HG02973 (cell line): ENCODE data around the gene PCDH1.
"Not testable (repeated sequence)": the region's sequence is repeated elsewhere in the genome, so short reads cannot be mapped to it uniquely, and the experiment has no call there.

Source experiments
- ATAC-seq: cut with Tn5 transposase; IDR thresholded peaks from one replicate; pipeline ENCODE4 v1.9.1; 2021; ENCODE audit warnings: moderate library complexity; ENCODE audit not compliant: unreplicated experiment

Gene PCDH1

DNA sequence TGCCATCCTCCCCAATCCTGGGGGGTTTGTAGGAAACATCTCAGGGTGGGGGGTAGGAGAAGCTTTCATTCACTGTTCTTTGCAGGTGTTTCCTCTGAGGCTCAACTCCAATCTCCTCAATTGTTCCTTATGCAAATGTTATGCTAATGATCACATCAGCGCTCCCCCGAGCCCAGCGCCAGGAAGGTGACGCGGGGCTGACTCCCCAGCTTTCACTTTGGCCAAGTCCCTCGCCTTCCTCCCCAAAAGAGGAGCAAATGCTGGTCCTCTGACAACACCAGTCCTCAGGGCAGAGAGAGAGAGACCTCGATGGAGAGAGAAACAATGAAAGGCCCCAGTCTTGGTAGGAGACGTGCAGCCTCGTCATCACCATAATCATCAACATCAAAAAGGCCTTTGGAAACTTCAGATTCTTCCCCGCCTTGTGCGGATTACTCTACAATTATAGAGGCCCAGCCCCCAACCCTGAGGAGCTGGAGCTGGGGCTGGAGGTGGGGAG lies 39.1 kb downstream of the PCDH1 start:
- ATAC-seq, result no peak

- no peak for ATAC-seq
Measured at GRCh38 chr5:141838326-141839014, 39.7 kb downstream of the PCDH1 start.

- no peak for ATAC-seq
Measured at GRCh38 chr5:141835928-141836670, 42.1 kb downstream of the PCDH1 start.

- ATAC-seq, result no peak
Measured at GRCh38 chr5:141834331-141834730, 43.9 kb downstream of the PCDH1 start.

- no peak for ATAC-seq
Measured at GRCh38 chr5:141832131-141832530, 46.1 kb downstream of the PCDH1 start.

GRCh38 chr5:141828162-141828561 lies 50.0 kb downstream of the PCDH1 start:
- ATAC-seq, result no peak

DNA sequence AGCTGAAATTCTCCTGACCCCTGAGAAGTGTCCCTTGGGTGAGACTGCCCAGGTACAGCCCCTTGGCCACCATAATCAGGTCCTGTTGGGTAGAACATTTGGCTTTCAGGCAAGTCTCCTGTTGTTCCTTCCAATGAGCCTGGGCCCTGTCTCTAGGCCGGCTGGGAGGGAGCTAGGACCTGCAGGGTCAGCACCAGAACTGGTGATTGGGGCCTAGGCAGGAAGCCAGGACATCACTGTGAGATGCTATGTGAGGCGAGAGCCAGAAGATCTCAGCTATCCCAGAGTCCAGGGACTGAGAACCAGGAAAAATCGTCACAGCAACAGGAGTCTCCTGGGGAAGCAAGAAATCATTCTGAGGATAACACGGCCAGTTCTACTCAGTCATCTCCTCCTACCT lies 51.5 kb downstream of the PCDH1 start:
- ATAC-seq, result no peak

- ATAC-seq, result no peak
Measured at GRCh38 chr5:141825791-141826560, 52.2 kb downstream of the PCDH1 start.

GRCh38 chr5:141825241-141825671 lies 53.0 kb downstream of the PCDH1 start:
- no peak for ATAC-seq

- ATAC-seq, result no peak
Measured at GRCh38 chr5:141824717-141825116, 53.5 kb downstream of the PCDH1 start.

- ATAC-seq, result no peak
Measured at GRCh38 chr5:141823056-141823455, 55.2 kb downstream of the PCDH1 start.

- no peak for ATAC-seq
Measured at GRCh38 chr5:141822144-141822543, 56.1 kb downstream of the PCDH1 start.

- no peak for ATAC-seq
Measured at GRCh38 chr5:141821430-141821925, 56.7 kb downstream of the PCDH1 start.

DNA sequence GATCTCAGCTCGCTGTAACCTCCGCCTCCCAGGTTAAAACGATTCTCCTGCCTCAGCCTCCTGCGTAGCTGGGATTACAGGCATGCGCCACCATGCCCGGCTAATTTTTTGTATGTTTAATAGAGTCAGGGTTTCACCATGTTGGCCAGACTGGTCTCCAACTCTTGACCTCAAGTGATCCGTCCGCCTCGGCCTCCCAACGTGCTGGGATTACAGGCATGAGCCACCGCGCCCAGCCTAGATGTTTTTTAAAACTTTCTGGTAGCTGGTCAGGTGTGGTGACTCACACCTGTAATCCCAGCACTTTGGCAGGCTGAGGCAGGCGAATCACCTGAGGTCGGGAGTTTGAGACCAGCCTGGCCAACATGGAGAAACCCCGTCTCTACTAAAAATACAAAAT lies 57.5 kb downstream of the PCDH1 start:
- ATAC-seq, result not testable (repeated sequence)

DNA sequence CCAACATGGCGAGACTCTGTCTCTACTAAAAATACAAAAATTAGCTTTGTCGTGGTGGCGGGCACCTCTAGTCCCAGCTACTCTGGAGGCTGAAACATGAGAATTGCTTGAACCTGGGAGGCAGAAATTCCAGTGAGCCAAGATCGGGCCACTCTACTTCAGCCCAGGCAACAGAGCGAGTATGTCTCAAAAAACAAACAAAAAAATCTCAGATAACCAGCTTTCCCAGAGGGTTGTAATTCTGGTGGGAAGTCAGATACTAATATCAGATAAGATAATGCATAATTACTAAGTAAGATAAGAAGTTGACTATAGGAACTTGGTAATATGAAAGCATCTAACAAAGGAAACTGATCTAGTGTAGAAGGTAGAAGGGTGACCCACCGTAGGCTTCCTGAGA lies 60.6 kb downstream of the PCDH1 start:
- ATAC-seq, result no peak

- ATAC-seq, result no peak
Measured at GRCh38 chr5:141816598-141817399, 61.4 kb downstream of the PCDH1 start.

DNA sequence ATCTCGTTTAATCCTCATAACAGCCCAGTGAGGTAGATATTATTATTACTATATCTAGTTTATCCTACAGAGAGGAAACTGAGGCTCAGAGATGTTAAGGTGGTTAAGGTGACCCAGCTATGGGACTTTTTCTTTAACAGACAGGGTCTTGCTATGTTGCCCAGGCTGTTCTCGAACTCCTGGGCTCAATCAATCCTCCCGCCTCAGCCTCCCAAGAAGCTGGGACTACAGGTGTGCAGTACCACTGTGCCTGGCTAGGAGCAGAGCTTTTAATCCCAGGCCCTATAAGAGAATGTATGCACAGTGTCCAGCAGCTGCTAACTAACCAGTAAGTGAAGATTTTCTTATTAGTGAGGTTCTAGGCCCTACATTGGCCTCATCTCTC lies 62.4 kb downstream of the PCDH1 start:
- no peak for ATAC-seq

- ATAC-seq, result no peak
Measured at GRCh38 chr5:141815051-141815795, 63.0 kb downstream of the PCDH1 start.

- ATAC-seq, result no peak
Measured at GRCh38 chr5:141814064-141814964, 63.9 kb downstream of the PCDH1 start.
